TTC549 (cell line): Measurements from ENCODE around the gene CEP164.
"Not testable (repeated sequence)": the region's sequence is repeated elsewhere in the genome, so short reads cannot be mapped to it uniquely, and the experiment has no call there.

Source experiments
- FAIRE-seq: peaks from 2 replicates; lab custom pipeline; 2012; peaks lifted over from hg19 to GRCh38; lab: Jason Lieb, UNC

Gene CEP164

DNA sequence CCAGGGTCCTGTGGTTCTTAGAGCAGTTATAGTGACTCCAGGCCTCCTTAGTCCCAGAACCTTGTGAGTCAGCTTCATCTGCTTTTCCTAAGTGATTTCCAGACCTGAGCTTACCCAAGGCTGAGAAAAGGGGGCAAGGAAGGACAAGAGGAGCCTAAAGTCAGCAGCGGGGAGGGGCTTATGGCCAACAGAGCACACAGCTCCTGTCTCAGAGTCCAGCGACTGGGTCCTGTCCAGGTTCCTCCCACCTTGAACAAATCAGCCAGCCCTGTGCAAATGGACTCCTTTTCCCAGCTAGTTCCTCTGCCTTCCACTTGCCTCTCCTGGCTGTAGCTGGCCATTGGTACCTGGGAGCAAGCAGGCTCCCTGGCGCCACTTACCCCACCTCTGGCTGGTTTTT, 22.5 kb upstream of the CEP164 start:
- no peak for FAIRE-seq

DNA sequence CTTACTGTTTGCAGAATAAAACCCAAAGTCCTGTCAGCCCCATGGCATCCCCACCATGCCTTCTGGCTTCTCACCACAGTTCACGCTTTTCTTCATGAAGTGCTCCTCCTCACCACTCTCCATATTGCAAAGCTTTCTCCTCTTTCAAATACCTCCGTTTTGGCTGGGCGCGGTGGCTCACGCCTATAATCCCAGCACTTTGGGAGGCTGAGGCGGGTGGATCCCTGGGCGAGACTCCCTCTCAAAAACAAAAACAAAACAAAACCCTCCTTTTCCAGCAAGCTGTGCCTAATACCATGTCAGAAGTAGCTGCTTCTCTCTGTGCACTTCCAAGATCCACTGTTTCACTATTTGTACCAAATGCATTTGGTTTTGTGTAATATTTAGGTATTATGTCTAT, 18.3 kb upstream of the CEP164 start:
- FAIRE-seq: no peak

DNA sequence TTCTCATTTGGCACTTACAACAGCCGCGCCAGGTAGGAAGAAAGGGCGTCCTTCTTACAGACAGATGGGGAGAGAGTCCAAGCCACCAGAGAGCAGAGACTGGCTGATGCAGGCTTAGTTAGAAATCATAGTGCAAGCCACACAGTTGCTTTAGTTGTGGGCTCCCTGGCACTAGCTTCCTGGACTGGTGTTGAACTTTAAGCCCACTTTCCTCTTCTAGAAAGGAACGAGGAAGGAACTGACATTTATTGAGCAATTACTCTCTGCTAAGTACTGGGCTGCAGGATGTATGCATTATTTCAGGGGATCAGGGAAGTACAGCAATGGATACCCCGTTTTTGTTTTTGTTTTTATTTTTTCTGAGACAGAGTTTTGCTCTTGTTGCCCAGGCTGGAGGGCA, 14.6 kb upstream of the CEP164 start:
- no peak for FAIRE-seq

DNA sequence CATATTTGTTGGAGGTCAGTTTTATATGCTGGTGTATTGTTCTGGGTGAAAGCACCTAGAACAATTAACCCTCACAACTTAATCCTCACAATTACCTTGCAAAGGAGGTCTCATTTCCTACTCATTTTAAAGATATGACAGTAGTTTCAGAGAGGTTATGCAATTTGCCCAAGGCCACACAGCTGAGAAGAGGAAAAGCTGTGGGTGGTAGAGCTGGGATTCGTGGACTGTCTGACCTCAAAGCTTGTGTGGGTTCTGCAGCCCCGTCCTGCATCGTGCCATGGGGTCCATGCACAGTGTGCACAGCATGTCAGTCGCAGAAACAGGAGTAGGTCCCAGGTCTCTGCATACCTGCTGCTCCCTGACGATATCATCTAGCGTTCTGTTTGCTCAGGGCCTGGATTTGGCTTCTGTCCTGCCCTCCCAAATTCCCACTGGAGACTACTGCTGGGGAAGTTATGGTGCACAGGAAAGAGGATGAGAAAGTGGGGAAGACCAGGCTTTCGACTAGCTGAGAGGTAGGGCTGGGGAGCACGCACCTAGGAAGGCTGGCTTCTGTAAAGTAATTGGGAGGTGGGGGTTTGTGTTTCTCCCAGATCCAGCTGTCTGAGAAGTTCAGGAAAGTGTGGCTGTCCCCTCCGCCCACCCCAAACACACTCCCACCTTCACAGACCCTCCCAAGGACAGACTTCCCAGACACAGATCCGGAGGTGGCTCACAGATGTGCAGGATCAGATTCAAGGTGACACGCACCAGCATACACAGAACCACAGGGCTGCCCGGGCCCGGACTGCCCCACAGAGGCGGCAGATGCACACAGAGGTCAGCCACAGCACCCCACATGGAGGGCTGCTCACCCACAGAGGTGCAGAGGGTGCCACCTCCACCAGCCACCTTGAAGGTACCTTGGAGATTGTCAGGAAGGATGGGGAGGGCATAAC, 13.6 kb upstream of the CEP164 start:
- no peak for FAIRE-seq

DNA sequence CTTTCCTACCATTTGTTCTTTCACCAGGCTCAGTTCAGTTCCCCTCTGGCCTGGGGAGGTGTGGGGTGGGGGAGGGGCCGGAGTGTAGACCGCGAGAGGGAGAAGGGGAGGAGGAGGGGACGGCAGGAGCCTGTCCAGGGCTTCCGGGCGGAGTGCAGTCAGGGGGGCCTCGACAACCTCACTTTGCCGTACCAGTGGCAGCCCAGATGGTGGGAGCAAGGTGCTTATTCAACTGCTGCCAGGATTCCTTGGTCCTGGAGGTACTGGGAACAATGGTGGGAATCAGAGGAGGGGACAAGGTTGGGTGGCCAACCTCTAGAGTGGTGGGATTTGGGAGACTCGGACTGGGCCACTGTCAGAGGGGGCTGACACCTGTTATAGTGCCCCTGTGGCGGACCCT, 12.8 kb upstream of the CEP164 start:
- FAIRE-seq: no peak

DNA sequence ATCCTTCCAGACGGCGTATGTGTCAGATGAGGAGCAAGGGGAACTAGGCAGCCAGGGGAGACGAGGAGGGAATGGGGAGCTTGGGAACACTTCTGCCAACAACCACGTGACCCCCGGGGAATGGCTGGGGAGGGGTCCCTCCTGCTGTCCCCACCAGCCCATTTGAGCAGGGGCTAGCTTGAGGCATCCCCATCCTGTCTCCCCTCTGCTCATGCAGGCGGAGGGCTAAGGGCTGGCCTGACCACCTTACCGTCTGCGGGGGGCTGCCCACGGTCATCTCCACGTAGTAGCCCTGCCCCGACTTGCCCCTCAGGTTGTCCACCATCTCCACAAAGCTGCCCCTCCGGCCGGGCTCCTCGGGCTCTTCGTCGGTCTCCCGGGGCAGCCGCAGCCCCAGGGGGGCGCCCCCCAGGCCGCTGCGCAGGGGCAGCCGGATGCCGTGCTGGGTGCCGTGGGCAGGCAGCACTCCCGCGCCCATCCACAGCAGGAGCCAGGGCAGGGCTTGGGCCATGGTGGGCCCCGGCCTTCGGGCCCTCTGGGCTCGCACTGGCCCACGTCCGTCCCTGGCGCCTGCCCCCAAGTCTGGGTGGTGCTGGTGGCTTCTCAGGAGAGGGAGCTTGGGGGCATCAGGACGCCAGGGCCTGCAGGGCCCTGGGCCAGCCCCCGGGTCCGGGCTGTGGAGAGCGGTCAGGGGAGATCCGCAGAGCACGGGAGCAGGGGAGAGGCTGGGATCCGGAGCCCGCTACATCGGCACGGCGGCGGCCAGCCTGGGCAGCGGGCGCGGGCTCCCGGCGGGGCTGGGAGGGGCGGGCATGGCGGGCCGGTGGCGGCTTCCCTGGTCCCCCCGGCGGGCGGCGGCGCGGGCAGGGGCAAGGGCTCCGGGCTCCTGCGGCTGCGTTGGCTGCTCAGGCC, 12.1 kb upstream of the CEP164 start:
- no peak for FAIRE-seq

DNA sequence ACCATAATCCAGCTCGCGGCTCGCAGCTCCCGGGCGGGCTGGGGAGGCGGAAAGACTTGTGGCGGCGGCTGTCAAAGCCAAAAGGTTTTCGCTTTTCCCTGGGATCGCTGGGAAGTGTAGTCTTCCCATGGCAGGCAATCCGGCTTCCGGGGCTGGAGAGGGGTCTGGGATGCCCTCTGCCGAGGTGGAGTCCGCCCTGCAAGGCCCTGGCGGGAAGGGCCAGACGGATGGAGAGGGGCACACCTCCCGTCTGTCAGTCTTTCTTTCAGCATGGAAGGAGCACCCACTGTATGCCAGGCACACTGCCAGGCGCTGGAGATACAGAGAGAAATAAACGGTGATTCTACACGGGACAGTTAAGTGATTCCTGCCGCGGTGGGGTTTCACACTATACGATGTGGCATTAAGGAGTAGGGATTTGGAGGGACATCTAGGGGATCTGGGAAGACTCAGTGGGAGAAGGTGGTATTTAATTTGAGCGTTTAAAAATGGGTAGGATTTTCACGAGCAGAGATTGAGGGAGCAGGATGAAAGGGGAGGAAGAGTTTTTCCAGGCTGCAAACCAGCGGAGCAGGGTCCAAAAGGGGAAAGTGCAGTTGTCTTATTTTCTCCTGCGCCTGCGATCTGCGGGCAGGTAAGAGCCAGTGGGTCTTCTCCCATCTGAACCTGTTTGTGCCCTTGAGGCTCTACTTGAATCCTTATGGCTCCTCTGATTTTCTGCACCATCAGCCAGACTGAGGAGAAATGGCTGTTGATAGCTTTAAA, 11.3 kb upstream of the CEP164 start, which contains the start of gene BACE1:
Gene BACE1 (minus strand): TSS at position 60 of the 765 bp plus-strand sequence. CDS start 461 bp downstream, outside the sequence.
- FAIRE-seq: peak; percentile 73

DNA sequence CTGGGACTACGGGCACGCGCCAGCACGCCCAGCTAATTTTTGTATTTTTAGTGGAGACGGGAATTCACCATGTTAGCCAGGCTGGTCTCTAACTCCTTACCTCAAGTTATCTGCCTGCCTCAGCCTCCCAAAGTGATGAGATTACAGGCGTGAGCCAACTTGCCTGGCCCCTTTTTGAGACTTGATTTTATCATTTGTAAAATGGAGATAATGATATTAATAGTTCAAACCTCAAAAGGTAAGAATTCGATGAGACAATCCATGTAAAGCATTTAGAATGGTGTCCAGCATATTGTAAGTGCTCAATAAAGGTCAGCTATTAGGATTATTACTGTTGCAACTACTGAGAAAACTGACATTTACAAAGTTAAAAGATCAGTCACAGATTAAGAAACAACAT, 8.9 kb upstream of the CEP164 start:
- no peak for FAIRE-seq

DNA sequence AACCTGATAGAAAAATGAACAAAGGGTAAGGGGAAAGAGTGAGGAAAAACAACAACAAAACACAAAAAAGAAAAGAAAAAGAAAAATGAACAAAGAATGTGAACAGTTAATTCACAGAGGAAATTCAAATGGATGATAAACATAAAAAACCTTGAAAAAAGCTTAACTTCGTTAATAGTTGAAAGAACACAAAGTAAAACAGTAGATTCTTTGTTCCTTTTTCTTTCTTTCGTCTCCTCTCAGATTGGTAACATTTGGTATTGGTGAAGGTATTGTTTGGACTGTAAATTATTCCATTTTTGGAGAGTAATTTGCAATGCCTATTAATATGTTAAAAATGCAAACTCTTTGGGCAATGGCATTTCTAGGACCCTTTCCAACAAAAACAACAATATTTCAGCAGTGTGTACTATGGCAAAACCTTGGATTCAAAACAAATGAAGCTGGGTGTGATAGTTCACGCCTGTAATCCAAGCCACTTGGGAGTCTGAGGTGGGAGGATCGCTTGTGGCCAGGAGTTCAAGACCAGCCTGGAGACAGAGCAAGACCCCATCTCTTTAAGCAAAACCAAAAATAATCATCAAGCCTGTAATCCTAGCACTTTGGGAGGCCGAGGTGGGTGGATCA, 8.3 kb upstream of the CEP164 start:
- FAIRE-seq: no peak

DNA sequence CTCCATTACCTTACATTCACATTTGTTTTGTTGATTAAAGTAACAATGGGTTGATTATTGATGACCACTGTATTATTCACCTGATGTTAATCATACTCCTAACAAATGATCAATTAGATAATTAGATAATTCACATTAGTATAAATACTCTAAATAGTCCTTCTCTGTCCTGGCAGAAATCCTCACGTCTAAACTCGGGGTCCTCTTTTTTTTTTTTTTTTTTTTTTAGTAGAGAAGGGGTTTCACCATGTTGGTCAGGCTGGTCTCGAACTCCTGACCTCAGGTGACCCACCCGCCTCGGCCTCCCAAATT, 443 bp upstream of the CEP164 start:
- FAIRE-seq: not testable (repeated sequence)

DNA sequence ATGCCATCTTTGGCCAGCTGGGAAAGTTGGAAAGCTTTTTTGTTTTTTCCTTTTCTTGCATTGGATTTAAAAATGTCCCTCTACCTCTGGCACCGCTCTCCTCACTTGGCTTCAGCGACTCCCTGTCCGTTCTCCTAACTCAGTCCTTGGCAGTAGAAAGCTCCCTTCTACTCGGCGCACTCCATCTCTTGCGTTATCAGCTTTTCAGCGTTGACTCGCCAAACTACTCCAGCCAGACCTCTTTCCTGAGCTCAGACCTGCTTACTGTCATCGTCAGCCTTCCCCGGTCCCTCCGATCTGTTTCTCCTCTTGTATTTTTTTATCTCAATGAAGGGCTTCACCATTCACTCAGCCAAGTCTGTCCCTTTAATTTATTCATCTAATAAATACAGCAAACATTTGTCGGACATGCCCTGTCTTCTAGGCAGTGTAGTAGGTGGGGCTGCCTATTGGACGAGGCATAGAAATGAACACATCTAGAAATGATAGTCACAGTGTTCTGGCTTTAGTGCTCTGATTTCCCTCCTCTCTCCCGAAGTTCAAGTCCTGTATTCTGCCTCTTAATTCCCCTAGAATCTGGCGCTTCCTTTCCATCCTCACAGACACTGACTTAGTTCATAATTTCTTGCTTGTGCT, 839 bp downstream of the CEP164 start:
- no peak for FAIRE-seq

DNA sequence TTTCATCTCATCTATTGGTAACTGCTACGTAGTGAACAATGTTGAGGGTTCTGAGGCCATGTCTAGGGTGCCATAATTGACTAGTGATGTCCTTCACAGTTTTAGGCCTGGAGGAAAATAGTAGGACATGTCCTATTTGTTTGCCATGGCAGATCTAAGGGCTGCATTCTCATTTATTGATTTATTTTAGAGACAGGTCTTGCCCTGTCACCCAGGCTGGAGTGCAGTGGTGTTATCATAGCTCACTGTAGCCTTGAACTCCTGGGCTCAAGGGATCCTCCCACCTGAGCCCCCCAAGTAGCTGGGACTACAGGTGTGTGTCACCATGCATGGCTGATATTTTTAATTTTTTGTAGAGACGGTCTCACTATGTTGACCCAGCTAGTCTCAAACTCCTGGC, 5.2 kb downstream of the CEP164 start:
- FAIRE-seq: no peak

DNA sequence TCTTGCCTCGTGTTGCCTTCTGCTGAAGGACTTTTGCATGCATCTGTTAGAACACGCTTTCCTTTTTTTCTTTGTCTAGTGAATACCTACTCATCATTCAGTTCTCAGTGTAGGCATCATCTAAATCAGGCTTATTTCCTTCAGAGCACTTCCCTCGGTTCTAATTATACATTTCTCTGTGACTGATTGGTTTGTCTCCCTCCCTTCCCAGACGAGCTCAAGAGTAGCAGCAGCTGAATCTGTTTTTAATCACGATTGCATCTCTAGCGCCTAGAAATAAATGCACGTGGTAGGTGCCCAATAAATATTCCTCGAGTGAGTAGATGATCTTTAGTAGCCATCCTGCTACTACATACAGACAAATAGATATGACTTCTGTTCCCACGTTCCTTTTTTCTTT, 6.3 kb downstream of the CEP164 start:
- no peak for FAIRE-seq

DNA sequence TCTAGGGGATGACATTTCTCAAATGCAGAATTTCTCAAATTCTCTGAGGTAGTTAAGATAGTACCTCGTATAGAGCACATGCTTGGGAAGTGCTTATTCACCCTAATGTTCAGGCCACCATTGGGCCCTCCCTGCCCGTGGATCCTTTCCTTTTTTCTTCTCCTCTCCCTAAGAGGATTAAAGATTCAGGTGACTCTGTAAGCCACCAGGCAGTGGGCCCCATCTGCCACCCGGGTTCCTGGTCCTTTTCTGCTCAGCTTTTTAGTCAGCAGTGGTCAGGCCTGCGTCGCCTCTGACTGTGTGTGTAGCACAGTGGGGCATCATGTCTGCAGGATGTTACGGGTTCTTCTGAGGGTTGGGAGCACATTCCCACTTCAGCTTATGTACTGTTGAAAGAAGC, 7.2 kb downstream of the CEP164 start:
- no peak for FAIRE-seq

DNA sequence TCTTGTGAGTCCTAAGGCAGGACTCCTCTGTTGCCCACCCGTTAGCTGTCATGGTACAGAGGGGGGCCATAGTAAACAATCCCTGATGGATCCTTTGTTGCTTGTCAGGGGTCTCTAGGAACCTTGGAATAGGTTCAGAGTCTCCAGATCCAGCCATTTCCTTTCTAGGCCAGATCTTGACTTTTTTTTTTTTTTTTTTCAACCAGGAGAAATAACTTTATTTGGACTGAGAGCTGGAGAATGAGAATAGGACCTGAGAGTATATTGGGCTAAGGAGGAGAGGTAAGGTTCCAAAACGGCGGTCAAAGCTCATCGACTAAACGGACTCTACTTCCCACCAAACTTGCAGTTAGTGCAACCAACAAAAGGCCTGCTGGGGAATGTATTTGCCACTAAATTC, 7.7 kb downstream of the CEP164 start:
- no peak for FAIRE-seq

DNA sequence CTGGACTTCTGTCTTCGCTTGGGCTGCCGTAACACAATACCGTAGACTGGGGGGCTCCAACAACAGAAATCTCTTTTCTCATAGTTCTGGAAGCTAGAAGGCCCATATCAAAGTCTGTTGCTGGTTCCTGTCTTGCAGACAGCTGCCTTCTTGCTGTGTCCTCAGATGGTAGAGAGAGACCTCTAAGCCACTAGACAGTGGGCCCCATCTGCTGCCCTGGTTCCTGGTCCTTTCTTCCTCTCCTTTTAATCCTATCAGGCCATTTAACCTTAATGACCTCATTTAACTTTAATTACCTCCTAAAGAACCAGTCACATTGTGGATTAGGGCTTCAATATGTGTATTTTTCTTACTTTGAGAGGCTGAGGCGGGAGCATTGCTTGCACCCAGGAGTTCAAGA, 9.4 kb downstream of the CEP164 start:
- FAIRE-seq: no peak

DNA sequence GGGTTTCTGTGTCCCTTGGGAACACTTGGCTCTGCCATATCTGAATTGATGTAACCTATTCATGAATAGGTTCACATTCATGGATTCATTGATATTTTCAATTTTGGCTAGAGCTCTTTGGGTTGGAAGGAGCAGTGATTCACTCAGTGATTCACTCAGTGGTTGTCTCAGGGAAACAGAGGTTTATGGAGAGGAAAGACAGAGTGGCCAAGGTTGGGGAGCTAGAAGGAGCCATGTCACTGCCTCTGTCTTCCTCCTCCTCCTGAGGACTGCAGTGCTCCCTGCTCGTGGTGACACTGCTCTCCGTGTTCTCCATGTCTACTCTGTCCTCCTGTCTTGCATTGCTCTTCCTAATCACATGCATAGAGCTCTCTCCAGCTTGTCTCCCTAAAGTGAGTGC, 17.4 kb downstream of the CEP164 start:
- FAIRE-seq: no peak

DNA sequence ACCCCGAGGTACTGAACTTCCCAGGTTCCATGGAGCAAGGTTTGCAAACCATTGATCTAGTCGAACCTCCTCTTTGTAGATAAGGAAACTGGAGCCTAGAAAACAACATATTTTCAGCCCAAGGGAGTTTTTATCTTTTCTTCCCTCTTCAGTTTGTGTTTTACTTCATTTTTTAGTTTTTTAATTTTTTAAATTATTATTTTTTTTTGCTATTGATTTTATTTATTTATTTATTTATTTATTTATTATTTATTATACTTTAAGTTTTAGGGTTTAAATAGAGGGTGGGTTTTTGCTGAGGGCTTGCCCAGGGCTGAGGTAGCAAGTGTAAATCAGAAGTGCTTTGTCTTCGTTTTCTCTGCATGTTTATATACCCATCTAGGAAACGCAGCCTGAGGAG, 26.9 kb downstream of the CEP164 start:
- FAIRE-seq: no peak

DNA sequence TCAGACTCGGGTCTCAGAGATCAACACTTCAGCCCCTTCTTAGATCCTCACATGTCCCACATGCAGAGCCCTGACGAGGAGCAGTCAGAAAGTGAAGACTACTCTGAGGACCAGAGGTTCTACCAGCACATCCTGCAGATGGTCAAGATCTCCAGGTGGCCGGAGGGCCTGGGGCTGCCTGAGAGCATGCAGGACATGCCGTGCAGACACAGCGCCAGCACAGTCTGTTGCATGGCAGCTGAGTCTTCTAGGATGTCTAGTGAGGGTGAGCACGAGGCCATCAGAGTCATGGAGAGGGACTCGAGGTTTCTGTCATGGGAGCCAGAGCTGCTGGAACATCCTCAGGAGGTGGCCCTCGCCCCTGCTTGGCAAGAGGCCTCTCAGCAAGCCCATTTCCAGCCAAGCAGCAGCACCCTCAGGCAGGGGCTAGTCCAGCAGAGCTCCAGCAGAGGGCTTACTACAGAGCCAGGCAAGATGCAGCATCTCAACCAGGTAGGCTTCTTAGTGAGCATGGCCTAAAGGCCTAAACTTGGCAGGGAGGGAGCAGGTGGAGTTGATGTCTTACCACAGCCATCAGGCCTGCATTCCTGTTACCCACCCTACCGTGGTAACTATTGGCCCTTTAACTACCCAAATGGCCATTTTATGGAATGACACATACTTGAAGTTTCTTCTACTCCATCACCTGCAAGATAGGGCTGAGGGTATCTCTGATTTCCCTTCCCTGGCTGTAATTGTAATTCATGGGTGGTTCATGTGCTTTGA, 28.7 kb downstream of the CEP164 start:
- no peak for FAIRE-seq

DNA sequence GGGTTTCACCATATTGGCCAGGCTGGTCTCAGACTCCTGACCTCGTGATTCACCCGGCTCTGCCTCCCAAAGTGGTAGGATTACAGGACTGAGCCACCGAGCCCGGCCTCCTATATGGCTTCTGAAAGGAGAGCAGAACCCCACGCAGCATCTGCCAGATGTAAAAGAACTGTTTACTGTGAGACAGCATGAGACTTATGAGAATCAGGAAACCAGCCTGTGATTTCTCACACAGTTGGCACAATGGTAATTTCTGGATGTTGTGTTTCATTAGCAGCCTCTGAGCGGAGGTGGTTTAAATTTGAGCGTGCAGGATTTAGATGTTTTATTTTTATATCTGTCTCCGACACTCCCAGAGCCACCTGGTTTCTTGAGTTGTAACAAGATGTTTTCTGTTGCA, 33.8 kb downstream of the CEP164 start:
- no peak for FAIRE-seq

DNA sequence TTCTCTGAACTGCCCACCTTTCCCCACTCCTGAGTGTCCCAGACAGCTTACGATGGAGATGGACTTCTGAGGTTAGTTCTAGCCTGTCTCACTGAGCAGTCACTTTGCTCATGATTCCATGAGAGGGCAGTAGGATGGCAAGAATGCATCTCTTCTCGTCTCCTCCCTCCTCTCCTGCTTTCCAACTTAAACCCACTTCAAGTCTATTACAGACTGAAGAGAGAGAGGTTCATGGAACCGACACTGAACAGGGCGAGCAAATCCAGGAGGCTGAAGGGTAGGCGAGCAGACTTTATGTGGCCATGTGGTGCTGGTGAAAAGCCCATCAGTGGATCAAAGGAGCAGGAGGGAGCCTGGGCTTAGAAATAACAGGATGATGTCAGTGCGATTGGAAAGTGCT, 38.6 kb downstream of the CEP164 start:
- no peak for FAIRE-seq
